Nephron (organoid): ENCODE results near the gene TEX19.
"Not testable (repeated sequence)": the region's sequence is repeated elsewhere in the genome, so short reads cannot be mapped to it uniquely, and the experiment has no call there.

Source experiments
- H3K27ac Mint-ChIP-seq, 3 experiments: 2 replicates each; pipeline ENCODE4 v1.8.0; 2020; ENCODE audit warnings: mixed read lengths in 3 of 3, mild to moderate bottlenecking in 2 of 3, moderate library complexity in 1 of 3
- H3K27me3 Mint-ChIP-seq: 2 replicates; pipeline ENCODE4 v1.8.0; 2021; ENCODE audit warnings: low read depth, mild to moderate bottlenecking, moderate library complexity, mixed read lengths
- H3K36me3 Mint-ChIP-seq: 2 replicates; pipeline ENCODE4 v1.8.0; 2020; ENCODE audit warnings: low read depth, mixed read lengths
- H3K4me1 Mint-ChIP-seq: 2 replicates; pipeline ENCODE4 v1.8.0; 2020; ENCODE audit warnings: mixed read lengths
- H3K4me3 Mint-ChIP-seq, 3 experiments: 2 replicates each; pipeline ENCODE4 v1.8.0; 2020; ENCODE audit warnings: mild to moderate bottlenecking in 3 of 3, mixed read lengths in 3 of 3, moderate library complexity in 2 of 3
- H3K9me3 Mint-ChIP-seq: 2 replicates; pipeline ENCODE4 v1.8.0; 2020; ENCODE audit warnings: mixed read lengths
- TF ChIP-seq, protein P1 (sequence below), 3 experiments: fragments of 200-600 bp; sonication (generic); IDR thresholded peaks; one replicate each; pipeline ENCODE4 v1.5.0; 2021; ENCODE audit warnings: antibody characterized with exemption in 3 of 3; ENCODE audit not compliant: unreplicated experiment in 3 of 3

The TEX19 gene

DNA sequence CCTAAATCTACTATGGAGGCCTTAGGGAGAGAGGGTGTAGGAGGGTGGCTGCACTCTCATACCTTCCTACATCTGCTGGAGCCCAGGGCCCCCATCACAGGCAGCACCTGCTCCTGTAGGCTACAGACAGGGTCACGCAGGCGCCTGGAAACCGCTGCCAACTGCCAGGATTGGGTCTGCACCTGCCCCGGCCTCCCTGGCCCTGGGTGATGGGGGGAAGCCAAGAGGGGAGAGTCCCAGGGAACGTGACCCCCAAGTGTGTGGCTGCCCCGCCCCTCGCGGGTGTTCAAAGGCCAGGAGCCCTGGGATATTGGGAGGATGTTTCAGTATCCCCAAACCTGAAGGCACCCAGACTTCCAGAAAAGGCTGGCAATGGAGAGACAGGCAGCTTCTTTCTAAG is 5.6 kb upstream of the TEX19 start:
- no peak overlapping the region for H3K4me3 Mint-ChIP-seq
- H3K4me1 Mint-ChIP-seq = peaks cover 44% of the 10 kb centered on the region
- TF ChIP-seq, protein P1, sequence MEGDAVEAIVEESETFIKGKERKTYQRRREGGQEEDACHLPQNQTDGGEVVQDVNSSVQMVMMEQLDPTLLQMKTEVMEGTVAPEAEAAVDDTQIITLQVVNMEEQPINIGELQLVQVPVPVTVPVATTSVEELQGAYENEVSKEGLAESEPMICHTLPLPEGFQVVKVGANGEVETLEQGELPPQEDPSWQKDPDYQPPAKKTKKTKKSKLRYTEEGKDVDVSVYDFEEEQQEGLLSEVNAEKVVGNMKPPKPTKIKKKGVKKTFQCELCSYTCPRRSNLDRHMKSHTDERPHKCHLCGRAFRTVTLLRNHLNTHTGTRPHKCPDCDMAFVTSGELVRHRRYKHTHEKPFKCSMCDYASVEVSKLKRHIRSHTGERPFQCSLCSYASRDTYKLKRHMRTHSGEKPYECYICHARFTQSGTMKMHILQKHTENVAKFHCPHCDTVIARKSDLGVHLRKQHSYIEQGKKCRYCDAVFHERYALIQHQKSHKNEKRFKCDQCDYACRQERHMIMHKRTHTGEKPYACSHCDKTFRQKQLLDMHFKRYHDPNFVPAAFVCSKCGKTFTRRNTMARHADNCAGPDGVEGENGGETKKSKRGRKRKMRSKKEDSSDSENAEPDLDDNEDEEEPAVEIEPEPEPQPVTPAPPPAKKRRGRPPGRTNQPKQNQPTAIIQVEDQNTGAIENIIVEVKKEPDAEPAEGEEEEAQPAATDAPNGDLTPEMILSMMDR (IDR thresholded peaks at IDR 0.05; ENCODE audit: unreplicated experiment in 3 of 3) = no peak
- H3K27ac Mint-ChIP-seq = no peak overlapping the region
- no peaks in the 10 kb centered on the region for H3K36me3 Mint-ChIP-seq
- H3K9me3 Mint-ChIP-seq = no peaks in the 10 kb centered on the region
- peaks cover 7% of the 10 kb centered on the region for H3K27me3 Mint-ChIP-seq

DNA sequence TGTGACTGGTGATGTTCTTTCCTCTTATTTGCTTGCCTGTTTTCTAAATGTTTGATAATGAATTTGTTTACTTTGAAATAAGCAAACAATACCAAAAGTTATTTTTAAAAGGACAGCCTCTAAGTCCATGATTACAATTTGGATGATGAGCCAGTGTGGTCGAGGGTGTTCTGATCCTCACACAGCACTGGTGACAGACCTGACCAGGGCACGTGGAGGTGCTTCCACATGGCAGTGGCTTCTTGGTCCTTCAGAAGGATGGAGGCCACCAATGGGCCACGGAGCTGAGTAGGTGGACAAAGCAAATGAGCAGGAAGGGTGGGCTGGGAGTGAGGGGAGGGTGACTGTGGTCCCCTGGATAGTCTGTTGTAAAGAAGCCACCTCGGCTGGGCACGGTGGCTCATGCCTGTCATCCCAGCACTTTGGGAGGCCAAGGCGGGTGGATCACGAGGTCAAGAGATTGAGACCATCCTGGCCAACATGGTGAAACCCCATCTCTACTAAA is 4.2 kb upstream of the TEX19 start:
- Mint-ChIP-seq H3K4me3 (no peak overlapping the region), H3K27me3 (peaks cover 15% of the 10 kb centered on the region), H3K36me3 (no peaks in the 10 kb centered on the region), H3K9me3 (no peaks in the 10 kb centered on the region), H3K27ac (no peak overlapping the region), H3K4me1 (peaks cover 35% of the 10 kb centered on the region)
- TF ChIP-seq, protein P1 (IDR thresholded peaks at IDR 0.05; ENCODE audit: unreplicated experiment in 3 of 3) = no peak

DNA sequence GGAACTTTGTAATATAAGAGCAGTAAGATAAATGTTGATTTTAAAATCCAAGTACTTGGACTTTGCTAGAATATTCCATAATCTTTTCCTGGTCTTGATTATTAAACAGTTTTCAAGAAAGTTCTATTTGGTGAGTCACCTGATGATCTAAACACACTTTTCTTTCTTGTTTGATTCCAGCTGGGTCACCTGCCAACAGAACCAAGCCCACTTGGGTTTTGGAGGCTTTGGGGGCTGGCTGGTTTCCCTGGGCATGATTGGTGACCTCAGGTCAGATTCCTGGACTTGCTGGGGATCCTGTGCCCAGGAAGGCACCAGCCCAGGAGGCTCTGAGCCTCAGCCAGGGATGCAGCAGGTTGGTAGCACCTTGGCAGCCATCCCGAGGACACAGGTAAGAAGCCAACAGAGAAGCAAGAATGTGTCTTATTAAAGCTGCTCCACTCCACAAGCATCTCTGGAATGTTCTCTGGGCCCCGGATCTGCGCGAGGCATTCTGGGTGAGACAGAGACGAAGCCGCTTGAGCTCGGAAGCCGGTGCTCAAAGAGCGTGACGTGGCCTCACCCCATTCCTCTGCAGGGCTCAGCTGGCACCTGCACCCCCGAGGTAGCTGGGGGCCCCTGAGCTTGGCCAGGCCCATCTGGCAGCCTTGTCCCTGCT is 3.1 kb upstream of the TEX19 start:
- Mint-ChIP-seq H3K9me3 (no peaks in the 10 kb centered on the region), H3K36me3 (no peaks in the 10 kb centered on the region), H3K27ac (no peak overlapping the region), H3K4me1 (peaks cover 35% of the 10 kb centered on the region), H3K4me3 (no peak overlapping the region), H3K27me3 (peaks cover 15% of the 10 kb centered on the region)
- TF ChIP-seq, protein P1 (IDR thresholded peaks at IDR 0.05; ENCODE audit: unreplicated experiment in 3 of 3) = no peak

DNA sequence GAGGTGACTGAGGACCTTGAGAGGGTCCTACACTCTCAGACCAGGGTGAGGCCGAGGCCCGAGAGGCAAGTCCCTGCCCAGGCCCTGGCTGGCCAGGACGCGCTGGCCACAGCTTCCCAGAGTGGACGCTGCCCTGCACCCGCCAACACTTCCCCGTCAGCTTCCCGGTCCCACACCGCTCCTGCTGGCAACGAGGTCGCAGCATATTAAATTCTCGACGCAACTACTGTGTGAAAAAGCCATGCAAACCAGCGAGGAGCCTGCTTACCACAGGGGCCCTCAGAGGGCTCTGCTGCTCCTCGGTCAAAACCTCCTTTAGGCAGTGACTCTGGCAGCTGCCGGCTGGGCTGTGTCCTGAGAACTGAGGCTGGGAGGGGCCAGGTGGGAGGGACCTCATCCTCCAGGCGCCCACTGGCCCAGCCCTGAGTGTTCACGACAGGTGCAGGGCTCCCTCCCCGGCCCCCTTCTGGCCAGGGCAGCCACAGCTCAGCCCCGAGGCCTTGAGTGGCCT is 2.1 kb upstream of the TEX19 start:
- peak overlapping the region; percentile 41 to 60 (median 43) for H3K4me3 Mint-ChIP-seq
- H3K4me1 Mint-ChIP-seq = peaks cover 27% of the 10 kb centered on the region
- peak overlapping the region in 2 of 3 experiments; percentile 57 to 76 for H3K27ac Mint-ChIP-seq
- H3K27me3 Mint-ChIP-seq = peaks cover 19% of the 10 kb centered on the region
- TF ChIP-seq, protein P1 (IDR thresholded peaks at IDR 0.05; ENCODE audit: unreplicated experiment in 3 of 3) = no peak
- no peaks in the 10 kb centered on the region for H3K36me3 Mint-ChIP-seq
- no peaks in the 10 kb centered on the region for H3K9me3 Mint-ChIP-seq

DNA sequence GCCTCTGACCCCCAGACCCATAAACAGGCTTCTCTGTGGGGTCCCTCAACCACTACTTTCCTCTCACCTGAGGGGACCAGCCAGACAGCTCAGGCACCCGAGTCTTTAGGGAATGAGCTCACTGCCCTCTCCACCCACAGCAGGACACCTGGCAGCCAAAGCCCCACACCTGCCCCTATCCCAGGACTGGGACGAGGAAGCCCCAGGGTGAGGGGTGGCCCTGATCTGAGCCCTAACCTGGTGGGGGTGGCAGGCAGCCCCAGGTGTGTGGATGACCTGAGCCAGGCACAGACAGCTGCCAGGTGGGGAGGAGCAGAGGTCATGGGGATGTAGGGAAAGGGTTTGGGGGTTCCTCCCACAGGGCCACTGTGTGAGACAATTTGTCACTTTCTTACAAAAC is 1.7 kb upstream of the TEX19 start:
- H3K9me3 Mint-ChIP-seq = no peaks in the 10 kb centered on the region
- peaks cover 18% of the 10 kb centered on the region for H3K27me3 Mint-ChIP-seq
- no peaks in the 10 kb centered on the region for H3K36me3 Mint-ChIP-seq
- H3K4me1 Mint-ChIP-seq = peaks cover 26% of the 10 kb centered on the region
- no peak overlapping the region for H3K27ac Mint-ChIP-seq
- no peak overlapping the region for H3K4me3 Mint-ChIP-seq
- TF ChIP-seq, protein P1 (IDR thresholded peaks at IDR 0.05; ENCODE audit: unreplicated experiment in 3 of 3) = no peak

DNA sequence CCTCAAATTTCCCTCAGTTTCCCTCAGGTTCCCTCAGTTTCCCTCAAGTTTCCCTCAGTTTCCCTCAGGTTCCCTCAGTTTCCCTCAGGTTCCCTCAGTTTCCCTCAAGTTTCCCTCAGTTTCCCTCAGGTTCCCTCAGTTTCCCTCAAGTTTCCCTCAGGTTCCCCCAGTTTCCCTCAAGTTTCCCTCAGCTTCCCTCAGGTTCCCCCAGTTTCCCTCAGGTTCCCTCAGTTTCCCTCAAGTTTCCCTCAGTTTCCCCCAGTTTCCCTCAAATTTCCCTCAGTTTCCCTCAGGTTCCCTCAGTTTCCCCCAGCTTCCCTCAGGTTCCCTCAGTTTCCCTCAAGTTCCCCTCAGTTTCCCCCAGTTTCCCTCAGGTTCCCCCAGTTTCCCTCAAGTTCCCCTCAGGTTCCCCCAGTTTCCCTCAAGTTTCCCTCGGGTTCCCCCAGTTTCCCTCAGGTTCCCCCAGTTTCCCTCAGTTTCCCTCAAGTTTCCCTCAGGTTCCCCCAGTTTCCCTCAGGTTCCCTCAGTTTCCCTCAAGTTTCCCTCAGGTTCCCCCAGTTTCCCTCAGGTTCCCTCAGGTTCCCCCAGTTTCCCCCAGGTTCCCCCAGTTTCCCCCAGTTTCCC is 516 bp downstream of the TEX19 start:
- not testable (repeated sequence) for H3K36me3 Mint-ChIP-seq, H3K27ac Mint-ChIP-seq, H3K4me3 Mint-ChIP-seq, H3K9me3 Mint-ChIP-seq
- peaks cover 22% of the 10 kb centered on the region for H3K27me3 Mint-ChIP-seq
- peaks cover 26% of the 10 kb centered on the region for H3K4me1 Mint-ChIP-seq
